Kidney (tissue), 14 donors: ENCODE measurements around the gene C19orf38. TPM values are rescaled to one million over a fixed set of nuclear protein-coding genes. Genes with fewer than 3 reads are reported as not detected.

Experiments used
- DNase-seq, 5 donors: peaks; one replicate each; pipeline ENCODE4 v3.0.0-alpha.2; 2013 to 2020
- FAIRE-seq: peaks from 2 replicates; lab custom pipeline; 2012; peaks lifted over from hg19 to GRCh38; lab: Jason Lieb, UNC
- H3K27ac ChIP-seq, 2 donors: one replicate each; pipeline ENCODE4 v1.7.0; 2013; ENCODE audit warnings: low read depth in 2 of 2, low read length in 2 of 2, inconsistent platforms in 1 of 2
- H3K27me3 ChIP-seq: one replicate; pipeline ENCODE4 v1.7.1; 2013; ENCODE audit warnings: low read length, inconsistent platforms; ENCODE audit not compliant: control insufficient read depth, insufficient read depth
- H3K36me3 ChIP-seq, 3 donors: one replicate each; pipeline versions ENCODE4 v1.7.0 to v1.7.1; 2013; ENCODE audit warnings: low read length in 3 of 3, control low read depth in 1 of 3, inconsistent platforms in 1 of 3; ENCODE audit not compliant: insufficient read depth in 3 of 3, control insufficient read depth in 2 of 3
- H3K4me1 ChIP-seq, 3 donors: one replicate each; pipeline versions ENCODE4 v1.7.0 to v1.7.1; 2013; ENCODE audit warnings: low read length in 3 of 3, inconsistent platforms in 1 of 3, low read depth in 1 of 3; ENCODE audit not compliant: control insufficient read depth in 2 of 3, insufficient read depth in 2 of 3
- H3K4me3 ChIP-seq, 3 donors: one replicate each; pipeline versions ENCODE4 v1.7.0 to v1.8.1; 2013; ENCODE audit warnings: low read length in 3 of 3, control low read depth in 1 of 3, inconsistent platforms in 1 of 3
- H3K9ac ChIP-seq, 3 donors: one replicate each; pipeline versions ENCODE4 v1.7.0 to v1.7.1; 2013; ENCODE audit warnings: low read length in 3 of 3, control low read depth in 1 of 3, inconsistent platforms in 1 of 3
- H3K9me3 ChIP-seq, 3 donors: one replicate each; pipeline versions ENCODE4 v1.7.0 to v1.7.1; 2013; ENCODE audit warnings: low read length in 3 of 3, control low read depth in 1 of 3, inconsistent platforms in 1 of 3; ENCODE audit not compliant: control insufficient read depth in 2 of 3, insufficient read depth in 1 of 3
- CTCF ChIP-seq: IDR thresholded peaks from 3 replicates; pipeline ENCODE4 v1.5.1; 2012; ENCODE audit warnings: mild to moderate bottlenecking, moderate library complexity, borderline replicate concordance; ENCODE audit not compliant: insufficient read depth; ENCODE audit errors: extremely low read depth
- intact Hi-C: fragments of 100-400 bp; cut with DNase I; formaldehyde crosslinking; loops from one replicate; pipeline ENCODE4 v1.11.1; 2022
- polyA plus RNA-seq: library from polyadenylated mRNA; stranded (reverse); fragments of 350-450 nt; fragmentation: Illumina TruSeq; extraction: RNeasy Lipid Tissue Mini Kit (QIAGEN cat#74804); gene quantifications from one replicate; pipeline ENCODE4 v1.2.3, GENCODE V29; 2014; ENCODE audit warnings: low read depth, low replicate concordance; ENCODE audit not compliant: insufficient read depth
- total RNA-seq: library from RNA; stranded (reverse); fragmentation: NEBNext Ultra II Directional; extraction: Animal tissue kit (Norgen Biotek cat#: 25700); gene quantifications from one replicate; pipeline ENCODE4 v1.2.1, GENCODE V29; 2021
- donor health status: control.
- donor health status: control.
- donor health status: control.
- donor health status: control.
- donor health status: control.
- donor health status: DM: yes; HTN: yes; CAD: no.
- donor health status: Normal renal cell carcinoma (clear cell type).

The C19orf38 gene
- total and polyA plus RNA-seq, 2 donors from 2014 or later: 2.4 to 3.3 TPM

GRCh38 chr19:10830931-10831779, 17.1 kb upstream of the C19orf38 start:
- no peaks in the 10 kb centered on the region for H3K27me3 ChIP-seq
- H3K27ac ChIP-seq: no peak overlapping the region
- H3K4me3 ChIP-seq: no peak overlapping the region
- H3K9ac ChIP-seq: no peak overlapping the region
- TF ChIP-seq CTCF: no peak
- H3K4me1 ChIP-seq: peaks cover 0 to 2% (median 0%) of the 10 kb centered on the region in 3 donors
- intact Hi-C loops: no loop called here
- DNase-seq: peak in 1 of 5 donors; percentile 54
- H3K9me3 ChIP-seq: no peaks in the 10 kb centered on the region
- peaks cover 0 to 36% (median 14%) of the 10 kb centered on the region in 3 donors for H3K36me3 ChIP-seq
- FAIRE-seq: no peak

- peaks cover 0 to 7% (median 0%) of the 10 kb centered on the region in 3 donors for H3K9me3 ChIP-seq
- H3K9ac ChIP-seq: no peak overlapping the region
- DNase-seq (peak; percentile 57 to 73 (median 63)), FAIRE-seq (no peak)
- TF ChIP-seq CTCF: no peak
- H3K27ac ChIP-seq: no peak overlapping the region
- H3K4me1 ChIP-seq: peaks cover 0 to 10% (median 9%) of the 10 kb centered on the region in 3 donors
- intact Hi-C loops: no loop called here
- H3K27me3 ChIP-seq: no peaks in the 10 kb centered on the region
- H3K36me3 ChIP-seq: peaks cover 0 to 27% (median 8%) of the 10 kb centered on the region in 3 donors
- H3K4me3 ChIP-seq: no peak overlapping the region
Observed at GRCh38 chr19:10831987-10832938, 16.0 kb upstream of the C19orf38 start.

- no peak for TF ChIP-seq CTCF
- Histone ChIP-seq H3K4me3 (no peak overlapping the region), H3K4me1 (peaks cover 0 to 10% (median 9%) of the 10 kb centered on the region in 3 donors), H3K27ac (no peak overlapping the region), H3K36me3 (peaks cover 0 to 27% (median 8%) of the 10 kb centered on the region in 3 donors), H3K27me3 (no peaks in the 10 kb centered on the region), H3K9me3 (peaks cover 0 to 7% (median 0%) of the 10 kb centered on the region in 3 donors), H3K9ac (no peak overlapping the region)
- FAIRE-seq (no peak), DNase-seq (peak in 1 of 5 donors; percentile 80)
- intact Hi-C loops: no loop called here
Observed at GRCh38 chr19:10832939-10833296, 15.3 kb upstream of the C19orf38 start.
